HepG2 (cell line): ENCODE data around the gene C1QTNF6. TPM values are rescaled to one million over a fixed set of nuclear protein-coding genes. Genes with fewer than 3 reads are reported as not detected.
A peak's percentile ranks its signal among the peaks of the same experiment; 100 is the strongest.

Source experiments
- ATAC-seq: fragments of 200-7000 bp; cut with Tn5 transposase; 3 replicates; pipeline ENCODE4 v1.9.1; 2020; ENCODE audit warnings: mild to moderate bottlenecking, moderate library complexity
- BruUV-seq: library from RNA; stranded (reverse); fragments of 400-500 nt; replicated peaks from 2 replicates; lab custom pipeline; 2021; lab: Mats Ljungman, UMichigan
- CTCF ChIA-PET: fragments of 300-600 bp; formaldehyde crosslinking; extraction: SDS; loops from one replicate; lab custom pipeline; 2021; ENCODE audit warnings: low total read pairs, inconsistent platforms, low intra/inter-chr PET ratio; lab: Yijun Ruan, JAX
- POLR2A ChIA-PET: fragments of 350-600 bp; sonication (Branson Sonifier 250); formaldehyde crosslinking; loops from one replicate; lab custom pipeline; 2020; ENCODE audit warnings: antibody characterized with exemption, inconsistent platforms; lab: Yijun Ruan, JAX
- DNase-seq: peaks from one replicate; pipeline ENCODE4 v3.0.0-alpha.2; 2015; ENCODE audit warnings: low spot score
- FAIRE-seq: peaks from 3 replicates; lab custom pipeline; 2011; peaks lifted over from hg19 to GRCh38; lab: Jason Lieb, UNC
- H2AFZ ChIP-seq: one replicate; pipeline ENCODE4 v1.6.1; 2011; ENCODE audit warnings: low read length, inconsistent platforms
- H3K27ac ChIP-seq: fragments of 300-600 bp; 3 replicates; pipeline ENCODE4 v1.8.0; 2011; ENCODE audit warnings: mixed run types, mild to moderate bottlenecking, mixed read lengths, low read length, inconsistent platforms; ENCODE audit not compliant: insufficient read depth; ENCODE audit errors: extremely low read length
- H3K27me3 ChIP-seq, 2 experiments: fragments of 200-600 bp in 1 of 2; 2 replicates in 1 of 2; 3 replicates in 1 of 2; pipeline versions ENCODE4 v1.6.0 to v1.8.0; 2011; ENCODE audit warnings: low read length in 2 of 2, mild to moderate bottlenecking in 2 of 2, moderate library complexity in 2 of 2, inconsistent platforms in 1 of 2; ENCODE audit not compliant: insufficient read depth in 2 of 2, control insufficient read depth in 1 of 2
- H3K36me3 ChIP-seq, 2 experiments: fragments of 200-600 bp in 1 of 2; replicated peaks in 1 of 2; 2 replicates in 1 of 2; 3 replicates in 1 of 2; pipeline versions ENCODE4 v1.5.1 to v1.8.0; 2011; ENCODE audit warnings: low read length in 2 of 2, inconsistent platforms in 1 of 2; ENCODE audit not compliant: insufficient read depth in 2 of 2, control insufficient read depth in 1 of 2
- H3K4me1 ChIP-seq: 2 replicates; pipeline ENCODE4 v1.5.1; 2012; ENCODE audit warnings: low read length, inconsistent platforms; ENCODE audit not compliant: insufficient read depth
- H3K4me2 ChIP-seq: 2 replicates; pipeline ENCODE4 v1.6.0; 2011; ENCODE audit warnings: low read depth, low read length, inconsistent platforms
- H3K4me3 ChIP-seq, 3 experiments: fragments of 200-600 bp in 1 of 3; sonication (generic), shearing (Covaris generic) in 1 of 3; replicated peaks in 1 of 3; 2 replicates each; pipeline ENCODE4 v1.5.1; 2011 to 2016; ENCODE audit warnings: low read length in 3 of 3, inconsistent platforms in 2 of 3, low read depth in 2 of 3, mild to moderate bottlenecking in 2 of 3, control low read depth in 1 of 3, mixed read lengths in 1 of 3; ENCODE audit not compliant: insufficient read depth in 1 of 3
- H3K79me2 ChIP-seq: one replicate; pipeline ENCODE4 v1.6.1; 2011; ENCODE audit warnings: low read length, inconsistent platforms; ENCODE audit not compliant: insufficient read depth
- H3K9ac ChIP-seq: 2 replicates; pipeline ENCODE4 v1.6.0; 2011; ENCODE audit warnings: mild to moderate bottlenecking, low read depth, low read length, inconsistent platforms; ENCODE audit not compliant: insufficient read depth
- H3K9me3 ChIP-seq: 2 replicates; pipeline ENCODE4 v1.5.1; 2012; ENCODE audit warnings: mild to moderate bottlenecking, low read length
- H4K20me1 ChIP-seq: 2 replicates; pipeline ENCODE4 v1.6.0; 2011; ENCODE audit warnings: inconsistent platforms, mild to moderate bottlenecking, low read length, moderate library complexity; ENCODE audit not compliant: insufficient read depth
- CTCF ChIP-seq: sonication (generic); formaldehyde crosslinking; IDR thresholded peaks from 2 replicates; pipeline ENCODE4 v1.5.0; 2020; ENCODE audit warnings: mild to moderate bottlenecking, missing genetic modification reagents, moderate library complexity
- GTF3A ChIP-seq: sonication (generic); formaldehyde crosslinking; conservative IDR thresholded peaks from 2 replicates; pipeline ENCODE4 v1.4.0; 2020; ENCODE audit warnings: mild to moderate bottlenecking, missing genetic modification reagents
- MBD4 ChIP-seq: IDR thresholded peaks from 2 replicates; pipeline ENCODE4 v1.6.1; 2012; ENCODE audit warnings: low read length, inconsistent platforms, borderline replicate concordance
- MED8 ChIP-seq: sonication (generic); formaldehyde crosslinking; IDR thresholded peaks from 2 replicates; pipeline ENCODE4 v1.8.1; 2023; ENCODE audit warnings: mild to moderate bottlenecking, missing genetic modification reagents; ENCODE audit not compliant: insufficient replicate concordance
- NR2F2 ChIP-seq: IDR thresholded peaks from 2 replicates; pipeline ENCODE4 v1.6.1; 2012; ENCODE audit warnings: low read depth, inconsistent platforms, borderline replicate concordance
- PAX8 ChIP-seq: sonication (generic); formaldehyde crosslinking; IDR thresholded peaks from 2 replicates; pipeline ENCODE4 v1.8.0; 2022; ENCODE audit warnings: mild to moderate bottlenecking, missing genetic modification reagents, borderline replicate concordance
- PITX1 ChIP-seq: sonication (generic); formaldehyde crosslinking; IDR thresholded peaks from 2 replicates; pipeline ENCODE4 v1.5.1; 2020; ENCODE audit warnings: mild to moderate bottlenecking, missing genetic modification reagents
- SIX1 ChIP-seq: sonication (generic); formaldehyde crosslinking; IDR thresholded peaks from 2 replicates; pipeline ENCODE4 v1.4.0; 2020; ENCODE audit warnings: missing genetic modification reagents, borderline replicate concordance
- STAG1 ChIP-seq: sonication (generic); formaldehyde crosslinking; IDR thresholded peaks from 2 replicates; pipeline ENCODE4 v1.4.0; 2020; ENCODE audit warnings: missing genetic modification reagents
- ZNF768 ChIP-seq: sonication (generic); formaldehyde crosslinking; IDR thresholded peaks from 2 replicates; pipeline ENCODE4 v1.4.0; 2020; ENCODE audit warnings: missing genetic modification reagents
- WGBS: methylation state at CpG from one replicate; pipeline ENCODE4 v1.1.6; 2017; ENCODE audit warnings: low lambda C conversion rate; 5-methylcytosine and 5-hydroxymethylcytosine counted together
- in situ Hi-C: cut with HindIII; loops from 2 replicates; pipeline ENCODE4 v1.10.0; 2017; ENCODE audit warnings: low pct_unique_long_range_greater_than_20kb; ENCODE audit not compliant: extremely low pct_ligation_motif_present
- intact Hi-C: fragments of 100-400 bp; cut with micrococcal nuclease; formaldehyde crosslinking; loops from one replicate; pipeline ENCODE4 v1.10.0; 2022; ENCODE audit not compliant: unreplicated experiment
- polyA plus RNA-seq, 8 experiments: library from polyadenylated mRNA; depleted of rRNA in 3 of 8; stranded (reverse) in 7 of 8; unstranded in 1 of 8; fragments of >200 nt; fragmentation: Illumina TruSeq in 4 of 8; extraction: Trizol in 4 of 8; gene quantifications; 2 replicates each; pipeline versions ENCODE4 v1.2.1 to v1.2.3, GENCODE V29; 2011 to 2016; ENCODE audit warnings: low read depth in 4 of 8, missing spikeins in 1 of 8, mixed read lengths in 1 of 8; ENCODE audit not compliant: insufficient read depth in 1 of 8
- total RNA-seq, 5 experiments: library from RNA; depleted of rRNA; stranded (reverse); fragments of >200 nt; fragmentation: Illumina TruSeq; extraction: Trizol; gene quantifications; 2 replicates each; pipeline ENCODE4 v1.2.3, GENCODE V29; 2016; ENCODE audit warnings: low read depth in 1 of 5

Gene C1QTNF6
- total and polyA plus RNA-seq, 2 of the 13 experiments (the other 11 are each of a cell fraction or from before 2014, with no cell fraction given), result 2.7 to 6.9 TPM

GRCh38 chr22:37140686-37141323, 47.2 kb downstream of the C1QTNF6 start:
- Histone ChIP-seq H3K9me3 (no peaks in the 10 kb centered on the region), H3K27me3 (peaks cover 7 to 44% of the 10 kb centered on the region in 2 experiments; a peak in 4 of 5 replicates), H3K4me1 (0 out of 2 replicates have a peak, but pooled peaks cover 10% of the 10 kb centered on the region), H3K4me2 (no peak overlapping the region), H3K79me2 (no peaks in the 10 kb centered on the region), H3K27ac (no peak overlapping the region), H2AFZ (no peak overlapping the region), H4K20me1 (no peaks in the 10 kb centered on the region), H3K9ac (no peak overlapping the region), H3K4me3 (no peak overlapping the region), H3K36me3 (no peaks in the 10 kb centered on the region)
- intact Hi-C loops, result no loop called here
- WGBS, result 38% methylated on average over 2 of the region's 16 CpGs
- in situ Hi-C loops, result no loop called here
- DNase-seq, result no peak
- CTCF ChIA-PET, result no interaction called here
- TF ChIP-seq NR2F2, result no peak
- TF ChIP-seq ZNF768 (CRISPR knock-in tag), result peak; percentile 92
- no peak for TF ChIP-seq MBD4
- no peak for TF ChIP-seq MED8 (CRISPR knock-in tag)
- no peak for TF ChIP-seq SIX1 (CRISPR knock-in tag)
- no peak for ATAC-seq
- POLR2A ChIA-PET, result no interaction called here
- BruUV-seq, result no TSS peak
- FAIRE-seq, result no peak

GRCh38 chr22:37139762-37140161, 48.3 kb downstream of the C1QTNF6 start:
- H3K4me2 ChIP-seq, result no peak overlapping the region
- H4K20me1 ChIP-seq, result no peaks in the 10 kb centered on the region
- H3K4me3 ChIP-seq, result no peak overlapping the region
- in situ Hi-C loops, result no loop called here
- 20% methylated on average over 3 of the region's 7 CpGs for whole genome bisulfite sequencing
- no peak overlapping the region for H2AFZ ChIP-seq
- intact Hi-C loops, result no loop called here
- no peaks in the 10 kb centered on the region for H3K4me1 ChIP-seq
- peak; percentile 42 for TF ChIP-seq STAG1 (CRISPR knock-in tag)
- no peak for TF ChIP-seq GTF3A (CRISPR knock-in tag)
- no peak for TF ChIP-seq PITX1
- TF ChIP-seq PAX8, result no peak
- TF ChIP-seq CTCF (CRISPR knock-in tag), result peak; percentile 31; the same call in 1 of the 2 replicates
- no peaks in the 10 kb centered on the region for H3K36me3 ChIP-seq
- no peak overlapping the region for H3K9ac ChIP-seq
- no peak overlapping the region for H3K27ac ChIP-seq
- H3K9me3 ChIP-seq, result no peaks in the 10 kb centered on the region
- CTCF ChIA-PET, result no interaction called here
- FAIRE-seq, result no peak
- peaks cover 7 to 42% of the 10 kb centered on the region in 2 experiments; a peak in 4 of 5 replicates for H3K27me3 ChIP-seq
- POLR2A ChIA-PET, result no interaction called here
- BruUV-seq, result no TSS peak
- DNase-seq, result no peak
- ATAC-seq, result peak; percentile 70
- no peaks in the 10 kb centered on the region for H3K79me2 ChIP-seq
